ENCODE data around the gene NSUN4. TPM values are rescaled to one million over a fixed set of nuclear protein-coding genes. Genes with fewer than 3 reads are reported as not detected.

Gene NSUN4
- total RNA-seq, 4 donors from 2014 or later = 12.8 to 29.4 (median 18.0) TPM

DNA sequence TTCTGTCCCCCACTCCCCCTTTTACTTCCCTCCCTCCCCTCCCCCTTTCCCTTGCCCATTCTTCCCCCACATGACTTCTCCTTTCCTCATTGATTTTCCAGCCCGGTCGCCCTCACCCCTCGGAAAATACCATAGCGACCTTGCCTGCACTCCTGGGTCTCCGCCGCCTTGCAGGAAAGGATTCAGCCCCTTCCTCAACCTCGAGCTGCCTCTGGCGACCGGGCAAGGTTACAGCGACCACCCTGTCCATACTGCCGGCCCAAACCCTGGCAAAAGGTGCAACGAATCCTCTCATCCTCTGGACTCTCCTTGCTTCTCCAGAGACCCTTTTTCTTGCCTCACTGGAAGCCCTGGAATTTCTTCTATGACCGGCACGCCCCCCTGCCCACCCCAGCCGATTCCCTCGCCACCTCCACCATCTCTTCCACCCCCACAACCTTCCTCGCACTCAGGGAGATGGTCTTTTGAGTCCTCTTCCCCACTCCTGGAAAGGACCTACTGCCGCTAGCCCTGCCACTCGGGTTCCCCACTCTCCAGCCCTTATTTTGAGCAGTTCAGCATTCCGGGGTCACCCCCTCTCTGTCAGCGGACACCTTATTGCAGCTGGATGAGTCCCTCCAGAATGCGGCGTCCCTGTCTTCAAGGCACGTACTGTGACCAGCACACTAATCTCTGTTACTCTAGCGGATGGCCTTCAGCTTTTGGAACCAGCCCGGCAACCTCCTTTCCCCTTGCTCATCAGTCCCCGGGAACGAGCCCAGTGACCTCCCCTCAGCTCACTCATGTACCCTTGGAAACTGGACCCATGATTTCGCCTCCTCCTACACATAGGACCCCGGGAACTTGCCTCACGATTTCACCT is 846 bp downstream of the NSUN4 start:
- Histone ChIP-seq H3K36me3 (peaks cover 0 to 20% (median 0%) of the 10 kb centered on the region in 3 donors), H3K9me3 (no peaks in the 10 kb centered on the region), H3K27ac (peak overlapping the region; percentile 92 to 99 (median 96)), H3K4me1 (peaks cover 0 to 19% (median 0%) of the 10 kb centered on the region in 4 donors), H3K27me3 (no peaks in the 10 kb centered on the region), H3K4me3 (peak overlapping the region; percentile 62 to 82 (median 69))
- no peak for TF ChIP-seq CTCF (IDR thresholded peaks at IDR 0.05)
- DNase-seq = no peak

DNA sequence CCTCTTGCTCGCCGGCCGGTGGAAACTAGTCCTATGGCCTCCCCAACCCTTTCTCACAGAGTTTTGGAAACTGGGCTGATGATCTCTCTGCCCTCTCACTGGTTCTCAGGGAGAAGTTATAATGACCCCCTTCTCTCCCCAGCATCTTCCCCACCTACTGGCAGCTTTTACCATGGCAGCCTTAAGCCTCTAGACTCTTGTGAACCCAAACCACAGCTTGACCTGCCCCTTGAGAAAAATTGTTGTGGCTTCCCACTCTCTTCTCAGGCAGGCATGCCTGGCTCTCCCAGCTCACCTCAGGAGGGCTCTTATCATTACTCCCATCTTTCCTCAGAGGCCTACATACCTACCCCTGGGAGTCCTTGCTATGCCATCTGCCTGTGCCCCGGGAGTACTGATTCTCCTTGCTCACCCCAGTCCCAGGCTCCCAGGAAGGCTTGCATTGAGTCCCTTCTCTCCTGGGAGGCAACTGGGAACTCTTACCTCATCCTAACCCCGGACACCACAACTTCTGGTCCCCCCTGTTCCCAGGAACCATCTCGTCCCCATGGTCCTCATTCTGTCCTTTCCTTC is 1.6 kb downstream of the NSUN4 start:
- no peak overlapping the region for H3K4me3 ChIP-seq
- TF ChIP-seq POLR2A (IDR thresholded peaks at IDR 0.05) = no peak
- TF ChIP-seq CTCF (IDR thresholded peaks at IDR 0.05) = peak in 3 of 6 experiments; percentile 3 to 18 (median 8)
- no peaks in the 10 kb centered on the region for H3K9me3 ChIP-seq
- H3K27ac ChIP-seq = peak overlapping the region; percentile 92 to 99 (median 96)
- DNase-seq = no peak
- no peaks in the 10 kb centered on the region for H3K27me3 ChIP-seq
- peaks cover 0 to 27% (median 0%) of the 10 kb centered on the region in 3 donors for H3K36me3 ChIP-seq
- H3K4me1 ChIP-seq = peaks cover 0 to 19% (median 0%) of the 10 kb centered on the region in 4 donors

GRCh38 chr1:46342677-46343350 is 2.2 kb downstream of the NSUN4 start:
- H3K9me3 ChIP-seq = no peaks in the 10 kb centered on the region
- H3K4me3 ChIP-seq = no peak overlapping the region
- DNase-seq = no peak
- H3K27ac ChIP-seq = no peak overlapping the region
- peaks cover 0 to 33% (median 0%) of the 10 kb centered on the region in 3 donors for H3K36me3 ChIP-seq
- no peak for TF ChIP-seq CTCF (IDR thresholded peaks at IDR 0.05)
- no peak for TF ChIP-seq POLR2A (IDR thresholded peaks at IDR 0.05)
- H3K27me3 ChIP-seq = no peaks in the 10 kb centered on the region
- H3K4me1 ChIP-seq = peaks cover 0 to 19% (median 0%) of the 10 kb centered on the region in 4 donors

GRCh38 chr1:46343351-46343695 is 2.7 kb downstream of the NSUN4 start:
- no peaks in the 10 kb centered on the region for H3K9me3 ChIP-seq
- no peak overlapping the region for H3K4me3 ChIP-seq
- H3K27ac ChIP-seq = no peak overlapping the region
- TF ChIP-seq CTCF (IDR thresholded peaks at IDR 0.05) = no peak
- TF ChIP-seq POLR2A (IDR thresholded peaks at IDR 0.05) = no peak
- no peak for DNase-seq
- H3K4me1 ChIP-seq = peaks cover 0 to 19% (median 0%) of the 10 kb centered on the region in 4 donors
- H3K36me3 ChIP-seq = peaks cover 0 to 33% (median 0%) of the 10 kb centered on the region in 3 donors
- H3K27me3 ChIP-seq = no peaks in the 10 kb centered on the region

DNA sequence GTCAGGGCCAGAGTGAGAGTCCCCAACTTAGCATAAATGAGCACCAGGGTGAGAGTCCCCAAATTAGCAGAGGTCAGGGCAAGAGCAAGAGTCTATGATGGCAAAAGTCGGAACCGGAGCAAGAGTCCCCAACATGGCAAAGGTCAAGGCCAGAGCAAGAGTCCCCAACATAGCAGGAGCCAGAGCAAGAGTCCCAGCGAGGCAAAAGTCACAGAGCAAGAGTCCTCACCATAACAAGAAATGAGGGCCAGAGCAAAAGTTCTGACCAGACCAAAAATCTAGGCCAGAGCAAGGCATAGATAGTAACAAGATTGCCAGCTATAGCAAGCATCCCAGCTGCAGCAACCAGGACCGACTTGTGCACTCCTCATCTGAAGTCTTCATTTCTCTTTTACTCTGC is 3.1 kb downstream of the NSUN4 start:
- Histone ChIP-seq H3K27me3 (no peaks in the 10 kb centered on the region), H3K9me3 (no peaks in the 10 kb centered on the region), H3K36me3 (peaks cover 0 to 33% (median 0%) of the 10 kb centered on the region in 3 donors), H3K4me1 (peaks cover 0 to 19% (median 0%) of the 10 kb centered on the region in 4 donors), H3K4me3 (no peak overlapping the region), H3K27ac (no peak overlapping the region)
- no peak for TF ChIP-seq POLR2A (IDR thresholded peaks at IDR 0.05)
- TF ChIP-seq CTCF (IDR thresholded peaks at IDR 0.05) = no peak
- no peak for DNase-seq

All from Peyer's patch (tissue), 4 donors.